Measurements from ENCODE around the gene ALK. TPM values are rescaled to one million over a fixed set of nuclear protein-coding genes. Genes with fewer than 3 reads are reported as not detected.

Gene ALK
- polyA plus RNA-seq, 3 donors, result not detected

- Histone ChIP-seq H3K79me2 (ENCODE audit: insufficient read depth, low read length) (no peaks in the 10 kb centered on the region), H4K20me1 (ENCODE audit: insufficient read depth, low read length) (no peaks in the 10 kb centered on the region), H3K36me3 (replicated peaks in 1 of 2; ENCODE audit: control insufficient read depth in 1 of 2, insufficient read depth in 2 of 2, low read length in 2 of 2) (no peaks in the 10 kb centered on the region), H3K27ac (ENCODE audit: low read depth in 1 of 2, low read length in 2 of 2) (no peak overlapping the region), H3K4me1 (ENCODE audit: control insufficient read depth in 1 of 2, insufficient read depth in 2 of 2, low read length in 2 of 2) (no peaks in the 10 kb centered on the region), H3K4me3 (replicated peaks in 1 of 3; ENCODE audit: low read depth in 2 of 3, low read length in 3 of 3) (no peak overlapping the region), H3K9me3 (replicated peaks in 1 of 2; ENCODE audit: control insufficient read depth in 1 of 2, insufficient read depth in 1 of 2, low read length in 2 of 2) (no peaks in the 10 kb centered on the region), H2AFZ (ENCODE audit: insufficient read depth, low read depth, low read length, poor library complexity, severe bottlenecking) (no peak overlapping the region), H3K4me2 (replicated peaks; ENCODE audit: extremely low read depth, low read length, poor library complexity, severe bottlenecking) (no peak overlapping the region), H3K27me3 (ENCODE audit: control insufficient read depth in 2 of 2, insufficient read depth in 2 of 2, low read length in 2 of 2) (peaks cover 0 to 2% of the 10 kb centered on the region in 2 donors), H3K9ac (ENCODE audit: insufficient read depth, low read length, poor library complexity, severe bottlenecking) (no peak overlapping the region)
- Mint-ChIP-seq H3K27ac (no peak overlapping the region), H3K4me1 (no peaks in the 10 kb centered on the region), H3K27me3 (ENCODE audit: low read depth in 3 of 3) (peaks cover 0 to 6% (median 4%) of the 10 kb centered on the region in 3 donors), H3K4me3 (no peak overlapping the region), H3K36me3 (no peaks in the 10 kb centered on the region), H3K9me3 (peaks cover 0 to 2% (median 0%) of the 10 kb centered on the region in 7 donors)
- intact Hi-C loops (cut with micrococcal nuclease), result no loop called here
- DNase-seq, result no peak
- WGBS (ENCODE audit: insufficient coverage), result 91% methylated on average over 1 of the region's 2 CpGs
- TF ChIP-seq, protein P1, sequence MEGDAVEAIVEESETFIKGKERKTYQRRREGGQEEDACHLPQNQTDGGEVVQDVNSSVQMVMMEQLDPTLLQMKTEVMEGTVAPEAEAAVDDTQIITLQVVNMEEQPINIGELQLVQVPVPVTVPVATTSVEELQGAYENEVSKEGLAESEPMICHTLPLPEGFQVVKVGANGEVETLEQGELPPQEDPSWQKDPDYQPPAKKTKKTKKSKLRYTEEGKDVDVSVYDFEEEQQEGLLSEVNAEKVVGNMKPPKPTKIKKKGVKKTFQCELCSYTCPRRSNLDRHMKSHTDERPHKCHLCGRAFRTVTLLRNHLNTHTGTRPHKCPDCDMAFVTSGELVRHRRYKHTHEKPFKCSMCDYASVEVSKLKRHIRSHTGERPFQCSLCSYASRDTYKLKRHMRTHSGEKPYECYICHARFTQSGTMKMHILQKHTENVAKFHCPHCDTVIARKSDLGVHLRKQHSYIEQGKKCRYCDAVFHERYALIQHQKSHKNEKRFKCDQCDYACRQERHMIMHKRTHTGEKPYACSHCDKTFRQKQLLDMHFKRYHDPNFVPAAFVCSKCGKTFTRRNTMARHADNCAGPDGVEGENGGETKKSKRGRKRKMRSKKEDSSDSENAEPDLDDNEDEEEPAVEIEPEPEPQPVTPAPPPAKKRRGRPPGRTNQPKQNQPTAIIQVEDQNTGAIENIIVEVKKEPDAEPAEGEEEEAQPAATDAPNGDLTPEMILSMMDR (IDR thresholded peaks at IDR 0.05), result no peak
These were observed 544.8 kb downstream of the ALK start for GRCh38 chr2:29376541-29376940.

DNA sequence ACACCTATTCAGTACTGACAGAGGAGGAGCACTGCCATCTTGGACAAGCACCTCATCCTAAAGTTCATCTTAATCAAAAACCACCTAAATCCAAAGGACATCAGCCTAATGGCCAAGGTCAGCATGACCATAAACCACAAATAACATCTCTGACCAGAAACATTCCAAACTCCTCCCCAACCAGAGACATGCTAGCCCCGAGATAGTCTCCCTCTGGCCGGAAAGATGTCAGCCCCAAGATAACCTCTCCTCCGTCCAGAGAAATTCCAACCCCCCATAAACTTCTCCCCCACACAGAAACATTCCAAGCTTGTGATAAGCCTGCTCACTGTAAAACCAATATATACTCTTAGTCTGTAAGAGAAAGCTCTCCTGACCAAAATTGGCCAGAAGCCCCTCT lies 545.5 kb downstream of the ALK start:
- TF ChIP-seq, protein P1 (IDR thresholded peaks at IDR 0.05), result no peak
- Histone ChIP-seq H3K4me2 (replicated peaks; ENCODE audit: extremely low read depth, low read length, poor library complexity, severe bottlenecking) (no peak overlapping the region), H3K9me3 (replicated peaks in 1 of 2; ENCODE audit: control insufficient read depth in 1 of 2, insufficient read depth in 1 of 2, low read length in 2 of 2) (no peaks in the 10 kb centered on the region), H3K36me3 (replicated peaks in 1 of 2; ENCODE audit: control insufficient read depth in 1 of 2, insufficient read depth in 2 of 2, low read length in 2 of 2) (no peaks in the 10 kb centered on the region), H4K20me1 (ENCODE audit: insufficient read depth, low read length) (no peaks in the 10 kb centered on the region), H3K27ac (ENCODE audit: low read depth in 1 of 2, low read length in 2 of 2) (no peak overlapping the region), H3K27me3 (ENCODE audit: control insufficient read depth in 2 of 2, insufficient read depth in 2 of 2, low read length in 2 of 2) (peaks cover 0 to 2% of the 10 kb centered on the region in 2 donors), H3K79me2 (ENCODE audit: insufficient read depth, low read length) (no peaks in the 10 kb centered on the region), H2AFZ (ENCODE audit: insufficient read depth, low read depth, low read length, poor library complexity, severe bottlenecking) (no peak overlapping the region), H3K9ac (ENCODE audit: insufficient read depth, low read length, poor library complexity, severe bottlenecking) (no peak overlapping the region), H3K4me1 (ENCODE audit: control insufficient read depth in 1 of 2, insufficient read depth in 2 of 2, low read length in 2 of 2) (no peaks in the 10 kb centered on the region), H3K4me3 (replicated peaks in 1 of 3; ENCODE audit: low read depth in 2 of 3, low read length in 3 of 3) (no peak overlapping the region)
- H3K4me3 Mint-ChIP-seq, result no peak overlapping the region
- H3K27me3 Mint-ChIP-seq (ENCODE audit: low read depth in 3 of 3), result peaks cover 0 to 6% (median 4%) of the 10 kb centered on the region in 3 donors
- no peak overlapping the region for H3K27ac Mint-ChIP-seq
- DNase-seq, result no peak
- peaks cover 0 to 2% (median 0%) of the 10 kb centered on the region in 7 donors for H3K9me3 Mint-ChIP-seq
- H3K36me3 Mint-ChIP-seq, result no peaks in the 10 kb centered on the region
- 100% methylated on average over 3 of the region's 3 CpGs for WGBS (ENCODE audit: insufficient coverage)
- intact Hi-C loops (cut with micrococcal nuclease), result no loop called here
- H3K4me1 Mint-ChIP-seq, result no peaks in the 10 kb centered on the region

Data from CD14-positive monocyte (primary cell).